SHP77 treated with DMSO at 0.1 percent for 48 hours (cell line): ENCODE data around the gene ZNF547.

ENCODE experiments used
- DNase-seq: peaks from one replicate; lab custom pipeline; 2025; lab: John Stamatoyannopoulos, UW

ZNF547 gene

DNA sequence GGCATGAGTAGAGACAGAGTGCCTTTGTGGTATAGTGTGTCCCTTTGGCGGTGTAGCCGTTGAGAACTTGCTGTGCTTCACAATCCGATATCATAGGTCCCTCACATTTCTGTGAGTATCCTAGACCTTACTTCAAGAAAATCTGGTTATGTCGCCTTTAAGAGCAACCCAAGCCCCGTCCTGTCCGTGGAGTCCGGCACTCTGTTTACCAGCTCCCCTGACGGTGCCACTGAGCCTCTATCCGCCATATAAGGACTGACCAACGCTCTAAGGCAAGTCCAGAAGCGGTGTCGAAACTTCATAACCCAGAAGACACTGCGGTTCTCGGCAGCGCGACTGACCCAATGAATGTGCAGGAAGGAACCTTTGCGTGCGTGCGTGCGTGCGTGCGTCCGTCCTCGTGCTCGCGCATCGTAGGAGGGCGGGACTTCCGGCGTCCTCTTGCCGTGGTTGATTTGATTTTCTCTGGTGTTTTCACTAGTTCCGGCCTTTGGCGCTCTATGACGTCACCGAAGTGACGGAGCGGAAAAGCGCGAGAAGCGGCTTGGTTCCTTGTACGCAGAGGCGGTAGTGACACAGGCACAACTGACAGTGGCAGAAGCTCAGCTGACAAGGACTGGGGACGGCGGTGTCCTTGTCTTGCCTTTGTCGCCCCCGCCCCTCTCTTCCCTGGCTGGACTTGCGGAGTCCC is at the start of gene ZNF547, which contains the start of gene TRAPPC2B:
Gene ZNF547, plus strand, starts transcription at position 555 of the 691 bp plus-strand sequence. CDS start 5,005 bp downstream, outside the sequence.
Gene TRAPPC2B, plus strand, starts transcription at position 555 of the 691 bp plus-strand sequence. CDS start 1,283 bp downstream, outside the sequence.
- DNase-seq, result peak; percentile 96

DNA sequence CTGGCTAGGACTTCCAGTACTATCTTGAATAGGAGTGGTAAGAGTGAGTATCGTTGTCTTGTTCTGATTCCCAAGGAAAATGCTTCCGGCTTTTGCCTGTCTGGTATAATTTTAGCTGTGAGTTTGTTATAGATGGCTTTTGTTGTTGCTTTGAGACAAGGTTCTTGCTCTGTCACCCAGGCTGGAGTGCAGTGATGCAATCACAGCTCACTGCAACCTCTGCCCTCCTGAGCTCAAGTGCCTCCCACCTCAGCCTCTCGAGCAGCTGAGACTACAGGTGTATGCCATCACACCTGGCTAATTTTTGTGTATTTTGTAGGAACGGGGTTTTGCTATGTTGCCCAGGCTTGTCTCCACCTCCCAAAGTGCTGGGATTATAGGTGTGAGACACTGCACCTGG is 49.2 kb upstream of the ZNF547 start:
- no peak for DNase-seq

DNA sequence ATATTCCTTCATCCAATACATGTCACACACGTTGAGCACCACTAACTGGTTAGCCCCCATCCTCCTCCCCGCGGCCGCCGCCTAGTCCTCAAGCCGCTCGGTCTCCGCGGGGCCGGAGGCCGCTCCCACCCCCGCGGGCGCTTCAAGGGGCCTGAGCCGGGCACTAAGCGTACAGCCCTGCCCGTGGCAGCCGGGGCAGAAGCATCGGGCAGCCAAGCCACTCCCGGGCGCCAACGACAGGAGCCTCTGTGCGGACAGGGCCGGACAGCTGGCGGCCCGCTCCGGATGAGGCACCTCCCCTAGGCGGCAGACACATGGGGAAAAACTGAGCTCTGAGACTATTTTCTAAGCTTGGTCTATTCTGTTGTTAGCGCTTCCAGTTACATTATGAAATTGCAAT is 45.8 kb upstream of the ZNF547 start:
- DNase-seq, result no peak

GRCh38 chr19:57319869-57320179 is 43.5 kb upstream of the ZNF547 start:
- DNase-seq, result no peak

GRCh38 chr19:57320180-57321084 is 42.9 kb upstream of the ZNF547 start, which contains the start of gene ZNF543:
TSS of gene ZNF543 (plus strand) at chr19:57320472. CDS start at chr19:57320854, 382 bp downstream.
- peak; percentile 76 for DNase-seq

GRCh38 chr19:57321116-57321515 is 42.2 kb upstream of the ZNF547 start:
- DNase-seq, result no peak

DNA sequence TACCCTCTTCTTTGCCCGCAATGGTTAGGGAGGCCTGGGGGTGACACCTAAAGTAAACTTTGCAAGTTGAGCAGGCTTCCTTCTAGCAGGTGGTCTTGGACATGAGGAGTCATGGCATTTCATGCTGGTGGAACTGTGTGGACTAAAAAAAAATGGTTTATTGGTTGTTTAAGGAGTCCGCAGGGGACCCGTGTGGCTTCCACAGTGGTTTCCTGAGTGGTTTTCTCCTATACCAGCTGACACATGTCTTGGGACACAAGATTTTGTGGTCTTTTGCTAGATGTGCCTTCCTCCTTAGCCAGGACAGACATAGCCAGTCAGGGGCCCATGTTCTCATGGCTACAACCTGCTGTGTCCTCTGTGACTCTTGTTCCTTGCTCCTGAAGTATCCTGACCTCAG is 41.6 kb upstream of the ZNF547 start:
- no peak for DNase-seq

DNA sequence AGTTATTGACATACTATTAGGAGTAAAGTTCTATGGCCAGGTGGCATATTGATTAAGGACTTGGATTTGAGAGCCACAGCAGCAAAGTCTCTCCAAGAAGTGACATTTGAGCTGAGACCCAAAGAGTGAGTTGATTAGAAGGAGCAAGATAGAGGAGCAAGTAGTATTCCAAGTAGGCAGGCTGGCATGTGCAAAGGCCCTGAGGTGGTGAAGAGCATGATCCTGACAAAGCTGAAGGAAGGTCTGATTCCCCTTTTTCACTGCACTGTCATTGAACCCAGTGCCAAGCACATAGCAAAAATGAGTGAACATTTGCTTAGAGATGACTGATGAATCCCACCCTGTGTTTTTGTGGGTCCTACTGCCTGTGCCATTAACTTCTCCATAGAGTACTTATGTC is 38.4 kb upstream of the ZNF547 start:
- no peak for DNase-seq

- no peak for DNase-seq
Measured at GRCh38 chr19:57327993-57328392, 35.4 kb upstream of the ZNF547 start.

DNA sequence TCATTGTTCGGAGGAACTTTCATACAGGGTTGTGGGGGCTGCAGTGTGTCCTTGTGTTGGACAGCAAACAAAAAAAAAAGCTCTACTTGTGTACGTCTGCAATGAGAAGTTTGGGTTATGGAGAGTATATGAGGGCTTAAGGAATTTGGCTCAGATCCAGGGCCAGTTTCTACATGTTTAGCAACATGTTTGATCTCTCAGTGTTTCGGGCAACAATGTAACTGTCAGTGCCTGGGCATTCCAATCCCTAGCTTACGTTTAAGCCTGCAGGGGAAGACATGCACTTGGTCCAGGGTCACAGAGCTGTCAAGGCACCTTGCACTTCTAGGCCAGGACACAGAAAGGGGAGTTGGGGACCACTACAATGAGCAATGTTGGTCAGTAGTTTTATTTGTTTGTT is 29.2 kb upstream of the ZNF547 start:
- no peak for DNase-seq

- no peak for DNase-seq
Measured at GRCh38 chr19:57338877-57339276, 24.5 kb upstream of the ZNF547 start.

DNA sequence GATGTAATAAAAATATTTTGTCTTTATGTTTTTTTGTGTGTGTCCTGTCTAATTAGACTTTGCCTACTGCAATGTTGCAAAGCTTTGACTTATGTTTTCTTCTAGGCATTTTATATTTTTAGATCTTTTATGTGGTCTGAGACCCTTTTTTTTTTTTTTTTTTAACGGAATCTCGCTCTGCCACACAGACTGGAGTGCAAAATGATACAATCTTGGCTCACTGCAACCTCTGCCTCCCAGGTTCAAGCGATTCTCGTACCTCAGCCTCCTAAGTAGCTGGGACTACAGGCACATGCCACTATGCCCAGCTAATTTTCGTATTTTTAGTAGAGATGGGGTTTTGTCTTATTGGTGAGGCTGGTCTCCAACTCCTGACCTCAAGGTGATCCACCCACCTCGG is 20.8 kb upstream of the ZNF547 start:
- no peak for DNase-seq

DNA sequence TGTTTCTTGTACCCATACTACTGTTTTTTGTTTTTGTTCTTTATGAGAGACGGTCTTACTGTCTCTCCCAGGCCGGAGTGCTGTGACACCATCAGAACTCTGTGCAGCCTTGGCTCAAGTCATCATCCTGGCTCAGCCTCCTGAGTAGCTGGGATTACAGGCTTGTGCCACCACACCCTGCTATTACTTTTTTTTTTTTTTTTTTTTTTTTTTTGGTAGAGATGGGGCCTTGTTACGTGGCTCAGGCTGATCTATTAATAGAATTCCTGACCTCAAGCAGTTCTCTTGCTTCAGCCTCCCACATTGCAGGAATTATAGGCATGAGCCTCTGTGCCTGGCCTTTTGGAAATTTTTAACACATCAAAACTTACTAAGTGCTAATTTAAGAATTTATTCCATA is 15.2 kb upstream of the ZNF547 start:
- no peak for DNase-seq

- DNase-seq, result peak; percentile 83
Measured at GRCh38 chr19:57350877-57351805, 12.2 kb upstream of the ZNF547 start, which contains the start of gene ZNF304. TSS of gene ZNF304 (plus strand) at chr19:57351271. CDS start at chr19:57351665, 394 bp downstream.

- DNase-seq, result no peak
Measured at GRCh38 chr19:57351867-57352266, 11.5 kb upstream of the ZNF547 start.

DNA sequence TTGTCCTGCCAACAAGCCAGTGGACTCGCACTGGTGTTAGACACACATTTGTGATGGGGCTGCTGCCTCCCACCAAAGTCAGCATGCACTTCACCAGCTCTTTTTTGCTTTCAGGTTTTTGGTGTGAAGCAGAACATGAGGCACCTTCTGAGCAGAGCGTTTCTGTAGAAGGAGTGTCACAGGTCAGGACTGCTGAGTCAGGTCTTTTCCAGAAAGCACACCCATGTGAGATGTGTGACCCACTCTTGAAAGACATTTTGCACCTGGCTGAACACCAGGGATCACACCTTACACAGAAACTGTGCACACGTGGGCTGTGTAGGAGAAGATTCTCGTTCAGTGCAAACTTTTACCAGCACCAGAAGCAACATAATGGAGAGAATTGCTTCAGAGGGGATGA is 7.4 kb upstream of the ZNF547 start:
- DNase-seq, result no peak

DNA sequence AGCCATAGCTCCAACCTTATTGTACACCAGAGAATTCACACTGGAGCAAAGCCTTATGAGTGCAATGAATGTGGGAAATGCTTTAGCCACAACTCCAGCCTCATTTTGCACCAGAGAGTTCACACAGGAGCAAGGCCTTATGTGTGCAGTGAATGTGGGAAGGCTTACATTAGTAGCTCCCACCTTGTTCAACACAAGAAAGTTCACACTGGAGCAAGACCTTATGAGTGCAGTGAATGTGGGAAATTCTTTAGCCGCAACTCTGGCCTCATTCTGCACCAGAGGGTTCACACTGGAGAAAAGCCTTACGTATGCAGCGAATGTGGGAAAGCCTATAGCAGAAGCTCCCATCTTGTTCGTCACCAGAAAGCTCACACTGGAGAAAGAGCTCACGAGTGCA is 5.9 kb upstream of the ZNF547 start:
- no peak for DNase-seq

- DNase-seq, result no peak
Measured at GRCh38 chr19:57359300-57359699, 4.1 kb upstream of the ZNF547 start.

DNA sequence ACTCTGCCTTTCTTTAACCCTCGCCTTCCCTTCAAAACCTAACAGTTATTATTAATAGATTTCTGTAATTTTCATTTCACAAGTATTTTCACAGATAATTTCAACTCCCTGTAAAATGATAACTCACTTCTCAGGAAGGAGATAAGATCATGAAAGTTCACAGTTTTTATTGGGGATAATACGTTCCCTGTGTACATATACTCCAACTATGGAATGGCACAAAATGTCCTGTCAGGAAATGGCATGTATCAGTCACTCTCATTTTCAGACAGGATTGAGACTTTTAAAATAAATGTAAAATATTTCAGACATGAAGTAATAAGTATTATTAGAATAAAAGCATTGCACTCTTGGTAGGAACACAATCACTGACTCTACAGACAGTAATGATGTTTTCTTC is 932 bp upstream of the ZNF547 start:
- DNase-seq, result no peak

DNA sequence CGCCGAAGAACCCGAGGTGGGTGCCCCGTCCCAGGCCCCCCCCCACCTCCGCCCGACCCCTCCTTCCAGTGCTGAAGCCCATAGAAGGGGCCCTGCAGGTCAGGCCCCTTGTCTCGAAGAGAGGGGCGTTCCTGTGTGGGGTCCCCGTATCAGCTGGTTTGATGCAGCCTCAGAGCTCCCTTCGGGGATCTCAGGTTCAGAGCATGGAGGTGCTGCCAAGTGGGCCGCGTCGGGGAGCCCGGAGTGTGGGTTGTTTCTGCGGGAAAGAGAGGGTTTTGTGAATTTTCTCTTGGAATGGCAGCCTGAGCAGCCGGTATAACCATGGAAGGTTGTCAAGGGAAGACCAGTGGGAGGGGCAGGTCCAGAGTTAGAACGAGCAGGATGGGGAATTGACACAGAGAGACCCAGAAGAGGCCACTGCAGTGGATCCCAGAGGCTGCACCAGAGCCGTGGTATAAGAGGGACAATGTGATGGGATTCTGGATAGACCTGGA is 384 bp downstream of the ZNF547 start:
- no peak for DNase-seq

DNA sequence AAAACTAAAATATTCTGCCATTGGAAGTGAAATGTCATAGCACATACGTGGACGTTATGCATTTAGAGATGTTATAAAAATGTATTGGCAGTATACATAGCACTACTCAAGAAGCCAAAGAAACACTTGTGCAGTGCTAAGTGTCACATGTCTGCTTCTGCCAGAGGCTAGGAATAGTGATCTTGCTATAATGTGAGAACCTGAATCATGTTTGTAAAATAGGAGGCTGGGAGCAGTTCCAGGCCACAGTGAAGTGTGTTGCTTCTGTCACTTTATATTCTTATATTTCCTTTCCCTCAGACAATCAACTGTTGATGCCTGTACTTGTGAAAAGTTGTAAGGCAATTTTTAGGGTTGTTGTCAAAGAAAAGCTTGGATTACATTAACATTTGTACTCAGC is 3.4 kb downstream of the ZNF547 start:
- no peak for DNase-seq

DNA sequence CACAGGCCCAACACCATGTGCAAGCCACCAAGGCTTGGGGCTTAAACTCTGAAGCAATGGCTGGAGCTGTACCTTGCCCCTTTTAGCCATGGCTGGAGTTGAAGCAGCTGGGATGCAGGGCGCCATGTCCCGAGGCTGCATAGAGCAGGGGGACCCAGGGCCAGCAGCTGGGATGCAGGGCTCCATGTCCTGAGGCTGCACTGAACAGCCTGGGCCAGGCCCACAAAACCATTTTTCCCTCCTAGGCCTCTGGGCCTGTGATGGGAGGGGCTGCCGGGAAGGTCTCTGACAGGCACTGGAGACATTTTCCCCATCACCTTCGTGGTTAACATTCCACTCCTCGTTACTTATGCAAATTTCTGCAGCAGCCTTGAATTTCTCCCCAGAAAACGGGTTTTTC is 10.8 kb downstream of the ZNF547 start:
- DNase-seq, result no peak
